ENCODE data around the gene PYCR2.
A peak's percentile ranks its signal among the peaks of the same experiment; 100 is the strongest.
"Not testable (repeated sequence)": the region's sequence is repeated elsewhere in the genome, so short reads cannot be mapped to it uniquely, and the experiment has no call there.

Gene PYCR2

DNA sequence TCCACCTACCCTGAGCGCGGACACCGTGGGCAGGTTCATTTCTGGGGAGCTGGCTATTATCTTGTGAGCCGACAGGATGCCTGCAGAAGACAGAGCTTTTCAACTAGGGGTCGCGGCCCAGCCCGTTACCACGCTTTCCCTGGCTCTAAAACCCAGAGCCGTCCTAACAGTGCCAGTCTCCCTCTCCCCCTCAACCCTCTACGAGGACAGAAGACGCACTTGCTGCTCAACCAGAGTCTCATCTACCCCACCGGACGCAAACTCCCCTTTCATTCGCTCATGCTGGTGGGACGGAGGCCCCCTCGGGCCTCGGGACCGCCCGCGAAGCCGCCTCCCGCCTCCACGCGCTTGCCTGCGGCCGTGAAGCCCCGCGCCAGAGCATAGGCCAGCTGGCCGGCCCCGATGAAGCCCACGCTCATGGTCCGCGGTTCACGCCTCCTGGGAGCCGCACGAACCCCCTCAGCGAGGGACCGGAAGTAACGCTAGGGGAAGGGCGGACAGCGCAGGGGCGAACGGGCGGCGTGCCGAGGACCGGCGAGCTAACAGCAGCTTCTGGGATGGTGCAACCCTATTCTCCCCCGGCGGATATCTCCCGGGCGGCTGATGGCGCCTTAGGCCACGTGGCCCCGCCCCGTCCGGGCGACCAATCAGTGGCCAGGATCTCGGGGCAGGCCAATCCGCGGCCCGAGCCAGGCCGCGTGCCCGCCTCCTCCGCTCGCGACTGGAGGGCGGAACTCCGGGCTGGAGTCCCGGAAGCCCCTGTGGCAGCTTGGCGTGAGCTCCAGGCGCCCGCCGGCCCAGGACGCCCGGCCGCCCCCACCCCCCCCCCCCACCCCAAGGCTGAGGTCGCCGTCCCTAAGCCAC is at the start of gene PYCR2:
TSS of gene PYCR2 (minus strand) at position 559 of the 864 bp plus-strand sequence. CDS start at position 419, 140 bp downstream.
- DNase-seq (ENCODE audit: low read depth): peak; percentile 93

DNA sequence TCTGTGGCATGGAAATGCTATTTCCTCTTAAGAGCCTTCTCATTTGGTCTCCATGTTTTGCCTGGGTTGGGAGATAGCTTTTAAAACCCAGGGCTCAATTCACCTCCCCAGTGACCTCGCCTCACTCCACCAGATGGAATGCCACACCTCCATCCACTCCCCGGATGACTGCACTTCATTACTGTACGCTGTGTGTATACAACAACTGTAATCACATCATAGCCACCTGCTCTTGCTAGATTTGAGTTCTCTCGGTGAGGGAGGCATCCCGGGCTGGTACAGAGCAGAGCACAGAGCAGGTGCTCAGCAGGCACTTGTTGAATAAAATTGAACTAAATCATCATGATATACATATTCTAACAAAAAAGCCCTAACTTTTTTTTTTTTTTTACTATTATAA is 49.1 kb upstream of the PYCR2 start:
- DNase-seq (ENCODE audit: low read depth): no peak

DNA sequence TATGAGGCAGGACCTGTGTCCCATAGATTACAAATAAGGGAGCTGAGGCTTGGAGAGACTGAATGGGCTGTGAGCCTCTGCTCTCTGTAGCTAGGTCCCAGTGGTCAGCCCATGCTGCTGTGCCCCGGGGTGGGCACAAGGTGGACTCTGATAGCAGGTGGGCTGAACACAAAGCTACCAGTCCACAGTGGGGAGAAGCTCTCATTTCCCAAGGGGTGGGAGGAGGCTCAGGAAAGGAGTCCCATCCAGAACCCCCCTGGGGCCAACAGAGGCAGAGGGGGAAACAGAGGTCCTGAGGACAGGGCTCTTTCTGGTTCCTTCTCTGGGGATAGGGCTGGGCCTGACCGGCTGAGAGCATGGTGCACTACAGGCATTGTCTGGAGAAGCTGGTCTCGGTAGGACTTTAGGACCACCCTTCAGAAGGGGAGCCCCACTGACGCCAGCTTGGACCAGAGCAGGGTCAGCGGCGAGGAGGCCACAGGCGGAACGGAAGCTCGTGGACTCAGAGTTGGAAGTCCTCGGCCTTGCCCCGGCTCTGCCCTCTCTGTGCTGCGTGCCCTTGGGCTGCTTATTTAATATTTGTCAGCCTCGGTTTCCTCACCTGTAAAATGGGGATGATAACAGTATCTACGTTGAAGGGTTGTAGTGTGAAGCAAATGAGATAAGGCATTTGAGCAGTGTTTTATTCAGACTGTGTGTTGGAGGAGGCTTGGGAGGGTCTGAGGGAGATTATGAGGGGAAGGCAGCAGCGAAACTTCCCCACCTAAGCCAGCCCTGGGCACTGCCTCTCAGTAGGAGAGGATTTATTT is 48.5 kb upstream of the PYCR2 start:
- DNase-seq (ENCODE audit: low read depth): no peak

DNA sequence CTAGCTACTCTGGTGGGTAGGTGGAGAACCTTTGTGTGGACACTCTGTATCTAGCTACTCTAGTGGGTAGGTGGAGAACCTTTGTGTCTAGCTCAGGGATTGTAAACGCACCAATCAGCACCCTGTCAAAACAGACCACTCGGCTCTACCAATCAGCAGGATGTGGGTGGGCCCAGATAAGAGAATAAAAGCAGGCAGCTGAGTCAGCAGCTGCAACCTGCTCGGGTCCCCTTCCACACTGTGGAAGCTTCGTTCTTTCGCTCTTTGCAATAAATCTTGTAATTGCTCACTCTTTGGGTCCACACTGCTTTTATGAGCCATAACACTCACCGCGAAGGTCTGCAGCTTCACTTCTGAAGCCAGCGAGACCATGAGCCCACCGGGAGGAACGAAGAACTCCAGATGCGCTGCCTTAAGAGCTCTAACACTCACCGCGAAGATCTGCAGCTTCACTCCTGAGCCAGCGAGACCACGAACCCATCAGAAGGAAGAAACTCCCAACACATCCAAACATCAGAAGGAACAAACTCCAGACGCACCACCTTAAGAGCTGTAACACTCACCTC is 46.6 kb upstream of the PYCR2 start:
- DNase-seq (ENCODE audit: low read depth): not testable (repeated sequence)

DNA sequence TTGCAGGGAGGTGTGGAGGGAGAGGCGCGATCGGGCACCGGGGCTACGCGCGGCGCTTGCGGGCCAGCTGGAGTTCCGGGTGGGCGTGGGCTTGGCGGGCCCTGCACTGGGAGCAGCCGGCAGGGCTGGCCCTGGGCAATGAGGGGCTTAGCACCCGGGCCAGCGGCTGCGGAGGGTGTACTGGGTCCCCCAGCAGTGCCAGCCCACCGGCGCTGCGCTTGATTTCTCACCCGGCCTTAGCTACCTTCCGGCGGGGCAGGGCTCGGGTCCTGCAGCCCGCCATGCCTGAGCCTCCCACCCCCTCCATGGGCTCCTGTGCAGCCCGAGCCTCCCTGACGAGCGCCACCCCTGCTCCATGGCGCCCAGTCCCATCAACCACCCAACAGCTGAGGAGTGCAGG is 45.7 kb upstream of the PYCR2 start:
- DNase-seq (ENCODE audit: low read depth): not testable (repeated sequence)

DNA sequence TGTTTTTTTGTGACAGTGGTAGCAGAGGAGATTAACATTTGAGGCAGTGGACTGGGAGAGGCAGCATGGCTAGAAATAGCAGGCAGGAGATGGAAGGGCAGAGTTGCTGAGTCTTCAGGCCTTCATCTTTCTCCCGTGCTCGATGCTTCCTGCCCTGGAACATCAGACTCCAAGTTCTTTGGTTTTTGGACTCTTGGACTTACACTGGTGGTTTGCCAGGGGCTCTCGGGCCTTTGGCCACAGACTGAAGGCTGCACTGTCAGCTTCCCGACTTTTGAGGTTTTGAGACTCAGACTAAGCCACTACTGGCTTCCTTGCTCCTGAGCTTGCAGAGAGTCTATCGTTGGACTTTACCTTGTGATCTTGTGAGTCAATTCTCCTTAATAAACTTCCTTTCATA is 41.2 kb upstream of the PYCR2 start:
- DNase-seq (ENCODE audit: low read depth): no peak

DNA sequence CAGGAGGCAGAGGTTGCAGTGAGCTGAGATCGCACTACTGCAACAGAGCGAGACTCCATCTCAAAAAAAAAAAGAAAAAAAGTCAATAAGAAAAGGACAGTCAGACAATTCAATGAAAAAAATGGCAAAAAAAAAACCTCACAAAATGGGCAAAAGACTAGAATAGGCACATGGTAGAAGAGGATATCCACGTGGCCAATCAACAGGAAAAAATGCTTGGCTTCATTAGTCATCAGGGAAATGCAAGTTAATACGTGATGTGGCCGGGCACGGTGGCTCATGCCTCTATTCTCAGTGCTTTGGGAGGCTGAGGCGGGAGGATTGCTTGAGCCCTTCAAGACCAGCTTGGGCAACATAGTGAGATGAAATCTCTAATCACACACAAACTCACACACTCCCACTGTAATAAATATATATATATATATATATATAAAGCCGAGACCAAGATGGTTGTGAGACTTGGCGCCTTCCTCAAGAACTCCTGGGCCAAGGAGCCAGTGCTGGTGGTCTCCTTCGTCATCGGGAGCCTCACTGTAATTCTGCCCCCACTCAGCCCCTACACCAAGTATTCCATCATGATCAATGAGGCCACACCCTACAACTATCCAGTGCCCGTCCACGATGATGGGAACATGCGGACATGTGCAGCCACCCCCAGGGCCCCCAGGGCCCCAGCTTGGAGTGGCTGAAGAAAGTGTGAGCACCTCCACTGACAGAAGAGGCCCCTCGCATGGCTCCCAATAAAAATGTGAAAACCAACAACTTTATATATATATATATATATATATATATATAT is 39.9 kb upstream of the PYCR2 start:
- DNase-seq (ENCODE audit: low read depth): no peak

DNA sequence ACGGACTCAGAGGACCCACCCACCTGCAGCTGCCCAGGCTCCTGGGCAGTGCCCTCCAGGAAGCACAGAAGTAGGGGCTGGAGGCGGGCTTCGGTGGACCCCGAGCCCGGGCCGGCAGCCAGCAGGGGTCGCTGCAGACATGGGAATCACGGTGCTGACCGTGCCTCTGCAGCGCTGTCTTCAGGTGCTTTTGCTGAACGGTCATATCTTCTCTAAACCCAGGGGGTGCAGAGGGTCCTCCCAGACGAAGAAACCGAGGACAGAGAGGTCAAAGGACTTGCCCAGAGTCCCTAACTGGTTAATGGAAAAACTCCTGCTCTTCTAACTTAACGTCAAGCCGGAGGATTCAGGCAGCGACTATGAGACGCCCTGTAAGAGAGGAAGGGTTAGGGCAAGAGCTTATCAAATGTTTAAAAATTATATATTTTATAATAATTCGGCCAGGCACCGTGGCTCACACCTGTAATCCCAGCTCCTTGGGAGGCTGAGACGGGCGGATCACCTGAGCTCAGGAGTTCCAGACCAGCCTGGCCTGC is 38.5 kb upstream of the PYCR2 start:
- peak; percentile 20 for DNase-seq (ENCODE audit: low read depth)

DNA sequence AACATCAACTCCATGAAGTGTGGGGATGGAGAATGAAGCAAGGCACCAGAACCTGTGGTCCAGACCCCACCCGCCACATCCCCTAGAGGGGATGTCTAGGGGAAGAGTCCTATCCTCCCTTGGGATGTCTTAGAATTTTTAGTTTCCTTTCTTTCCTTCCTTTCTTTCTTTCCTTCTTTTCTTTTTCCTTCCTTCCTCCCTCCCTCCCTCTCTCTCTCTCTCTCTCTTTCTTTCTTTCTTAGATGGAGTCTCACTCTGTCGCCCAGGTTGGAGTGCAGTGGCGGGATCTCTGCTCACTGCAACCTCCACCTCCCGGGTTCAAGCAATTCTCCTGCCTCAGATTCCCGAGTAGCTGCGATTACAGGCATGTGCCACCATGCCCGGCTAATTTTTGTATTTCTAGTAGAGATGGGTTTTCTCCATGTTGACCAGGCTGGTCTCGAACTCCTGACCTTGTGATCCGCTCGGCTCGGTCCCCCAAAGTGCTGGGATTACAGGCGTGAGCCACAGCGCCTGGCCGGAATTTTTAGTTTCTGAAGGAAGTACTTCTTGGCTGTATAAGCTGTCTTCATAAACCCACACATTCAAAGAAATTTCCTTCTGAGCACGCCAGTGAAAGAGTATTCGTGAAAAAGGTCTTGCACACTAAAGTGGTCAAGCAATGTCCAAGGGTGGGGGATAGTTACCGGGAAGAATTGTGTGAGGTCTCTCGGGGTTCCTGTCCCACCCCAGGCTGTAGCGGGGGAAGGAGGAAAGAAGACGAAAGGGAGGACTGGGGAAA is 37.8 kb upstream of the PYCR2 start:
- no peak for DNase-seq (ENCODE audit: low read depth)

DNA sequence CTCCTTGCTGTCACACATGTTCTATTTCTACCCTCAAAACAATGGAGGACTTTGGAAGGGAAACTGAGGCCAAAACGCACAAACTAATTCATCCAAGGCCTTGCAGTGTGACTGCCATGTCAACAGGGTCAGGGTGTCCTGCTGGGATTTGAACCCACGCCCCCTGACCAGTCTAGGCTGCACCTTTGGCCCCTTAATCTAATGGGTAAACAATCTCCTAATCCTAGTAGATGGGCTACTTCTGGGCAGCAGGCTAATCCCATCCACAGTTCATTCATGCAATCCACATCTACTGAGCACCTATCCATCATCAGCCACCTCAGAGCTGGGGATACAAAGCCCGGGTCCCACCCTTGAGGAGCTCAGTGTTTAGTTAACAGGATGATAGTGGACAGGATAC is 34.0 kb upstream of the PYCR2 start:
- DNase-seq (ENCODE audit: low read depth): no peak

DNA sequence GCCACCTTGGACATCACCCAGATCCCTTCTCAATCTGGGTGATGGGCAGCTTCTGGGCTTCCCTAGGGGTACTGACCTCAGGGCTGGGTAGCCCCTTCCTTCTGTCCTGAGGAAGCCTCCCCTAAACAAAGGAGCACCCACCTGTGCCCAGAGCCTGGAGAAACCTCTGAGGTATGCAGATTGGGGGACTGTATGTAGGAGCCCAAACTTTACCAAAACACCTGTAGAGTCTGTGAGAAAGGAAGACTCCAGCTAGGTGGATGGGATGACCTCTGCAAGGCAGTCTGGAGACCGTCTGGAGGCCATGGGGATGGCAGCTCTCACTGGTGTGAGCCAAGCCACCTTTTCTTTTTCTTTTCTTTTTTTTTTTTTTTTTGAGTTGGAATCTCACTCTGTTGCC is 30.7 kb upstream of the PYCR2 start:
- no peak for DNase-seq (ENCODE audit: low read depth)

DNA sequence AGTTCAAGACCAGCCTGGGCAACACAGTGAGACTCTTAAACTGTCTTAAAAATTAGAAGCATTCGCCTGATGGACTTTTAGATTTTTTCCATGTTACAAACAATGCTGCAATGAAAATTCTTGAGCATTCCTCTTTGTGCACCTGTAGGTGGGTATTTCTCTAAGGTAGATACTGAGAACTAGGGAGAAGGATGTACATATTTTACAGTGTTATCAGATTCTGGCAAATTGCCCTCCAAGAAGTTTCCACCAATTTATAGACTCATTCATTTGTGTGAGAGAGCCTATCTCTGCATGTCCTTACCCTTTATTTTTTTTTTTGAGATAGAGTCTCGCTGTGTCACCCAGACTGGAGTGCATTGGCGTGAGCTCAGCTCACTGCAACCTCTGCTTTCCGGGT is 29.3 kb upstream of the PYCR2 start:
- DNase-seq (ENCODE audit: low read depth): no peak

DNA sequence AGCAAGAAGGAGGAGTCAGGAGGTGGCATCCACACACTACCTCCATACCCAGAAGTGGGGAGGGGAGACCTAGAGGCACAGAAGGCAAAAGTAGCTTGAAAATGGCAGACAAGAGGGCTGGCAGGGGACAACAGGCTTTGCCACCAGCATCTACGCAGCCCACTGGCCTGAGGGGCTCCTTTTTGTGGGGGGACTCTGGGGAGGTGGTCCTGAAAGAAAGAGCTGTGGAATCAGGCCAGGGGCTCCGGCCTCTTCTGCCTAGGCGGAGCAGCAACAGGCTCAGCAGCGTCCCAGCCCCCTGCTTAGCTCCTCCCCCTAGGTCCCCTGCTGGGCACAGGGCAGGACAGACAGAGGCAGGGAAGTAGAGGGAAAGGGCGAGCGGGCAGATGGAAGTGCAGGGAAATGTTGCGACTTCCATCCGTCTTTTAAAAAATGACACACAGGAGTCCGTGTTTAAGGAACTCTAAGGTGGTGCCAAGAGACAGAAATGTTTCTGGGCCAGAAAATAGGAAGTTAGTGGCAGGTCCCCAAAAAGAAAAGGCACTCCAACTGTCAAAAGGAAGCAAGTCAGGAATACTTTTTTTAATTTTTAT is 27.0 kb upstream of the PYCR2 start:
- no peak for DNase-seq (ENCODE audit: low read depth)

DNA sequence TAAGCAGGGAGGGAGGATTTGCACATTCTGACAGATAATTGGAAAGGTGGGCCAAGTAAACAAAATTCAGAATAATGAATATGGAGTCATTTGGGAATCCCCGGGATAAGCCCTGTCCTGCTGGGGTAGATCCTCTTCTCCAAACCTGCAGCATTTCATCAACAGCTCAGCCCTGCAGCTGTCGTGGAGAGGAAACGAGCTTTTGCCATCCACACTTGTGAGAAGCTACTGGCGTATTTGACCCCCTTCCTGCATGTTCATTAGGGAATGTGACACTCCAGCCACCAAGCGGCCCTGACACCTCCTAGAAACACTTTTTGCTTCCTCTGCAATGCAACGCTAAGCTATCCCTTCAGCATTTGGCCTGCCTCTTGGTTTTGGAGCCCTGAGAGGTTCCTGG is 25.0 kb upstream of the PYCR2 start:
- DNase-seq (ENCODE audit: low read depth): no peak

DNA sequence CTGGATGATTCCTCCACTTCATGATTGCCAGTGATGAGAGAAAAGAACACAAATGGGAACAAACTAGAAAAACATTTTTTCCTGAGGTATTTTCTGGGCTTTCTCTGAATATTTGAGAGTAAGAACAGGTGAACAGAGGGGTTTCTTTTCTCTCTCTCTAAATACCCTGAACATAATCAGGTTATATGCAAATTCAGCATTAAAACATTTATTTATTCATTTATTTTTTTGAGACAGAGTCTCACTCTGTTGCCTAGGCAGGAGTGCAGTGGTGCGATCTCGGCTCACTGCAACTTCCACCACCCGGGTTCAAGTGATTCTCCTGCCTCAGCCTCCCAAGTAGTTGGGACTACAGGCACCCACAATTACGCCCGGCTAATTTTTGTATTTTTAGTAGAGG is 22.8 kb upstream of the PYCR2 start:
- no peak for DNase-seq (ENCODE audit: low read depth)

DNA sequence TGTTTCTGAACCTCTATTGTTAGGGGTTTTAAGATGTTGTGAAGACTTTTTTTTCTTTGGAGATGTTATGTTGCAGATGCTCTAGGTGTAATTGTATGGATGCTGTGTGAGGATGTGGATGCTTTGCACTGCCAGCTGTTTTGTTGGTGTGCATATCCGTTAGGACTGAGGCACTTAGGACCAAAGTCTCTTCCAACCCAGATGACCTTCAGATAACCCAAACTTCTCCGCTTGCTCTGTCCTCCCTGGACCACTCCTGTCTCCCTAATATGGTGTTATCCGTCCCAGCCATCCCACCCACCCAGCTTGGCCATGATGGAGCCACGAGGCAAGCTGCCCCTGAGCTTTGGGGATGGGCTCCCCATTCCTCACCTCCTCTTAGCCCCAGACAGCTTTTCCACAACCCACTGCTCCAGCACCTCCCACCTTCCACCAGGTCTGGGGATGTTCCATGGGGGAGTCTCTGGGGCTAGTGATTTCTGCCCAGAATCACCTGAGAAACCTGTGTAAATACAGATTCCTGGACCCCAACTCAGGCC is 22.1 kb upstream of the PYCR2 start:
- DNase-seq (ENCODE audit: low read depth): no peak

DNA sequence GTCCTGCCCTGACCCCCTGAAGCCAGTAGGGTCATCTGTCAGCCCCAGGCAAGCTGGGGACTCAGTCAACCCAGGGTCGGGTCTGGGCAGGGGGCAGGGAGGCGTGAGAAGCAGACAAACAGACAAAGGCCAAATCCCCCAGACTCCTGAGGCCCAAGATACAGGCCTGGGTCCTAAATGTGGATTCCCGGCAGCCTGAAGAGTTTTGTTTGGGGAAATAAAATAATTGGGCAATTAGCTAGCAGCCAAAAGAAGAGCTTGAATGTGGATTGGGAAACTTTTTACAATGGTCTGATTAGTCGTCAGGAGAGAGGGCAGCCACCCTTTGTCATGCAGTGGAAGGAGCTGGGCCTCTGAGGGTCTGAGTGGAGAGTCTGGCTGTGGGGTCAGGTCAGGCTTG is 21.5 kb upstream of the PYCR2 start:
- DNase-seq (ENCODE audit: low read depth): no peak

DNA sequence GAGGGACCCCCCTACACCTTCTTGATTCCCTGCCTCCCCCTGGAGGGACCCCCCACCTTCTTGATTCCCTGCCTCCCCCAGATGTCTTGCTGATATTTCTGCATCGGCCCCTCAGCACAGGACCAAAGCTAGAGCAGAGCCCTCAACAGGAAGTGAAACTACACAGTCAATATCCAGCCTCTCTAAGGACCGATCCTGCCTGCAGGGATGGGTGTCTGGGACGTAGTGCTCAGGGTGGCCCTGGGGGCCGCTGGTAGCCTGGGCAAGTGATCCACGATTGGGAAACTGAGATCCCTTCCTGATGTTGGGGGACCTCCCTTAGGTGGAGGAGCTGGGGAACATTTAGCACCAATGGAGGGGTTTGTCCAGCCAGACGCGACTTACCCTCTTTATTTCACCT is 20.9 kb upstream of the PYCR2 start:
- DNase-seq (ENCODE audit: low read depth): no peak

DNA sequence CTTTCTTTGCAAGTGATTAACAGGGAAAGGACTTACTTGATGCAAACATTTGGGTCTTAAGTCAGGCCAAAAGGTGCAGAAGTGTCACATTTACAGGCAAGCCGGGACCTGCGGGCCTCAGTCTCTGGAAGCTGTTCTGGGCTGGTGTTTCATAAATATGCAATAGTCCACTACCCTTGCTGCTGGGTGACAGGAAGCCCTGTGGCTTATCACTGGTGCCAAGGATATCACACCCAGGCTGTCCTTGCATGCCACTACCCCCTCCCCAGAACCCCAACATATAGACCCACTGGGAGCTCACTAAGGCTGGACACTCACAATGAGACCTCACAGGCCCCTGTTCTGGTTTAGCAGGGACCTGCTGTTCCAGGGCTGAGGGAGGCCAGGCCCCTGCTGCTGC is 20.3 kb upstream of the PYCR2 start:
- no peak for DNase-seq (ENCODE audit: low read depth)

DNA sequence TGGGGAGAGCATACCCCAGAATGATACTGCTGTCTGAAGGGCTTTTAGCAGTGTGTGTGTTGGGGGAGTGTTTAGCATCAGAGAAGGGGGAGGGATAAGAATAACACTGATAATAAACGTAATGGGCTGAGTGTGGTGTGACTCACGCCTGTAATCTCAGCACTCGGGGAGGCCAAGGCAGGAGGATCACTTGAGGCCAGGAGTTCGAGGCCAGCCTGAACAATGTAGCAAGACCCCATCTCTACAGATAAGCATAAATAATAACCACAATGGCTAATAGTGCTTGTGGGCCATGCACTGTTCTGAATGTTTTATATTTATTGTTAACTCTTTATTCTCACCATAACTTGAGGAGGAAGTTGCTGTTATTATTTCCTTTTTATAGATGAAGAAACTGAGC is 19.5 kb upstream of the PYCR2 start:
- DNase-seq (ENCODE audit: low read depth): no peak
